GM23248 (cell line): ENCODE results near the gene RPS3. TPM values are rescaled to one million over a fixed set of nuclear protein-coding genes. Genes with fewer than 3 reads are reported as not detected.
A peak's percentile ranks its signal among the peaks of the same experiment; 100 is the strongest.

Experiments
- DNase-seq: peaks from one replicate; pipeline ENCODE4 v3.0.0-alpha.2; 2015
- H2AFZ ChIP-seq: fragments of 200-600 bp; sonication (generic); 2 replicates; pipeline ENCODE4 v1.6.1; 2016; ENCODE audit warnings: antibody characterized with exemption
- H3F3A ChIP-seq: fragments of 200-600 bp; sonication (generic); 2 replicates; pipeline ENCODE4 v1.6.1; 2016; ENCODE audit warnings: mild to moderate bottlenecking, antibody characterized with exemption, mixed run types; ENCODE audit not compliant: insufficient read depth
- H3K27ac ChIP-seq: fragments of 200-600 bp; sonication (generic); 2 replicates; pipeline ENCODE4 v1.5.1; 2016; ENCODE audit warnings: mild to moderate bottlenecking
- H3K27me3 ChIP-seq: fragments of 200-600 bp; sonication (generic); replicated peaks from 2 replicates; pipeline ENCODE4 v1.6.1; 2016; ENCODE audit warnings: mild to moderate bottlenecking; ENCODE audit not compliant: insufficient read depth
- H3K36me3 ChIP-seq: fragments of 200-600 bp; sonication (generic); 2 replicates; pipeline ENCODE4 v1.6.1; 2016; ENCODE audit warnings: low read depth, mild to moderate bottlenecking
- H3K4me1 ChIP-seq: fragments of 200-600 bp; sonication (generic); 2 replicates; pipeline ENCODE4 v1.6.1; 2016; ENCODE audit warnings: mild to moderate bottlenecking; ENCODE audit not compliant: insufficient read depth
- H3K4me2 ChIP-seq: fragments of 200-600 bp; sonication (generic); one replicate; pipeline ENCODE4 v1.6.1; 2016; ENCODE audit warnings: mild to moderate bottlenecking; ENCODE audit not compliant: unreplicated experiment
- H3K4me3 ChIP-seq: fragments of 200-600 bp; sonication (generic); 2 replicates; pipeline ENCODE4 v1.5.1; 2016; ENCODE audit warnings: mild to moderate bottlenecking
- H3K79me2 ChIP-seq: fragments of 200-600 bp; sonication (generic); 2 replicates; pipeline ENCODE4 v1.6.1; 2016; ENCODE audit warnings: mild to moderate bottlenecking; ENCODE audit not compliant: insufficient read depth
- H3K9ac ChIP-seq: fragments of 200-600 bp; sonication (generic); 2 replicates; pipeline ENCODE4 v1.6.1; 2016; ENCODE audit warnings: mild to moderate bottlenecking
- H3K9me2 ChIP-seq: fragments of 200-600 bp; sonication (generic); 2 replicates; pipeline ENCODE4 v1.6.1; 2016; ENCODE audit warnings: mixed run types, mild to moderate bottlenecking, moderate library complexity; ENCODE audit not compliant: insufficient read depth
- H3K9me3 ChIP-seq: fragments of 200-600 bp; sonication (generic); one replicate; pipeline ENCODE4 v1.6.1; 2017; ENCODE audit warnings: low read depth
- H4K20me1 ChIP-seq: fragments of 200-600 bp; sonication (generic); 2 replicates; pipeline ENCODE4 v1.6.0; 2016; ENCODE audit not compliant: insufficient read depth
- EZH2 ChIP-seq: fragments of 200-600 bp; sonication (generic); IDR thresholded peaks from 2 replicates; pipeline ENCODE4 v1.6.1; 2018; ENCODE audit warnings: antibody characterized with exemption, mild to moderate bottlenecking; ENCODE audit not compliant: insufficient read depth, poor library complexity, severe bottlenecking
- EZH2phosphoT487 ChIP-seq: fragments of 200-600 bp; sonication (generic); IDR thresholded peaks from 2 replicates; pipeline ENCODE4 v1.6.1; 2018; ENCODE audit warnings: antibody characterized with exemption, moderate library complexity, mild to moderate bottlenecking, low read depth; ENCODE audit not compliant: insufficient read depth
- WGBS, 2 experiments: methylation state at CpG; one replicate each; pipeline ENCODE4 v1.1.6; 2015 to 2017; ENCODE audit warnings: low lambda C conversion rate in 2 of 2, low coverage in 1 of 2; ENCODE audit errors: missing lambda C conversion rate in 2 of 2; 5-methylcytosine and 5-hydroxymethylcytosine counted together
- in situ Hi-C: fragments of 300-500 bp; cut with MboI; formaldehyde crosslinking; loops from 2 replicates; pipeline ENCODE4 v1.15.0; 2020
- polyA plus RNA-seq: library from polyadenylated mRNA; unstranded; fragments of >200 nt; fragmentation: Nextera tagmentation; extraction: Ambion mirVana; gene quantifications from 2 replicates; pipeline ENCODE4 v1.2.1, GENCODE V29; 2016
- total RNA-seq: library from RNA; depleted of rRNA; stranded (reverse); fragments of >200 nt; shearing (Covaris generic); gene quantifications from 2 replicates; pipeline ENCODE4 v1.2.3, GENCODE V29; 2014

RPS3 gene
- total and polyA plus RNA-seq, 2 experiments from 2014 or later: 896 to 1,048 TPM

- Histone ChIP-seq H4K20me1 (no peaks in the 10 kb centered on the region), H3K9me2 (no peaks in the 10 kb centered on the region), H3K9me3 (no peaks in the 10 kb centered on the region), H3K27me3 (peaks cover 20% of the 10 kb centered on the region), H3K9ac (no peak overlapping the region), H3K4me1 (0 out of 2 replicates have a peak, but pooled peaks cover 4% of the 10 kb centered on the region), H3K36me3 (no peaks in the 10 kb centered on the region), H3F3A (no peaks in the 10 kb centered on the region), H3K4me3 (peak overlapping the region; percentile 67), H3K27ac (no peak overlapping the region), H3K79me2 (no peaks in the 10 kb centered on the region), H2AFZ (peak overlapping the region; percentile 50), H3K4me2 (no peak overlapping the region)
- WGBS, 2 experiments: 21 to 22% methylated on average over 9 to 25 of the region's 25 CpGs
- no peak for DNase-seq
- in situ Hi-C loops: no loop called here
- TF ChIP-seq EZH2phosphoT487: no peak
- no peak for TF ChIP-seq EZH2
Observed at GRCh38 chr11:75429641-75429901, 30.3 kb downstream of the RPS3 start.

GRCh38 chr11:75429902-75430713 lies 30.8 kb downstream of the RPS3 start:
- Histone ChIP-seq H3K4me2 (peak overlapping the region; percentile 74), H3K36me3 (no peaks in the 10 kb centered on the region), H3K9me3 (no peaks in the 10 kb centered on the region), H3K9me2 (no peaks in the 10 kb centered on the region), H3K9ac (peak overlapping the region; percentile 48), H4K20me1 (no peaks in the 10 kb centered on the region), H3K27ac (no peak overlapping the region), H3F3A (no peaks in the 10 kb centered on the region), H3K4me3 (peak overlapping the region; percentile 67), H2AFZ (peak overlapping the region; percentile 79), H3K4me1 (0 out of 2 replicates have a peak, but pooled peaks cover 4% of the 10 kb centered on the region), H3K79me2 (no peaks in the 10 kb centered on the region), H3K27me3 (peaks cover 20% of the 10 kb centered on the region)
- in situ Hi-C loops: no loop called here
- TF ChIP-seq EZH2phosphoT487 (no peak), EZH2 (no peak)
- DNase-seq: peak; percentile 88
- WGBS, 2 experiments: 6 to 8% methylated on average over 62 to 89 of the region's 134 CpGs

- Histone ChIP-seq H3K27ac (no peak overlapping the region), H2AFZ (peak overlapping the region; percentile 79), H3K9me3 (no peaks in the 10 kb centered on the region), H4K20me1 (no peaks in the 10 kb centered on the region), H3K27me3 (peaks cover 20% of the 10 kb centered on the region), H3K4me3 (peak overlapping the region; percentile 67), H3K79me2 (no peaks in the 10 kb centered on the region), H3K4me1 (0 out of 2 replicates have a peak, but pooled peaks cover 4% of the 10 kb centered on the region), H3K36me3 (no peaks in the 10 kb centered on the region), H3F3A (no peaks in the 10 kb centered on the region), H3K9ac (peak overlapping the region; percentile 48), H3K4me2 (peak overlapping the region; percentile 74), H3K9me2 (no peaks in the 10 kb centered on the region)
- WGBS, 2 experiments: 21 to 26% methylated on average over 31 to 32 of the region's 32 CpGs
- TF ChIP-seq EZH2 (no peak), EZH2phosphoT487 (no peak)
- in situ Hi-C loops: no loop called here
- no peak for DNase-seq
Observed at GRCh38 chr11:75430714-75431532, 31.6 kb downstream of the RPS3 start.

- TF ChIP-seq EZH2phosphoT487 (no peak), EZH2 (no peak)
- H3K36me3 ChIP-seq: no peaks in the 10 kb centered on the region
- no peak overlapping the region for H3K9ac ChIP-seq
- H4K20me1 ChIP-seq: no peaks in the 10 kb centered on the region
- no peaks in the 10 kb centered on the region for H3F3A ChIP-seq
- H2AFZ ChIP-seq: no peak overlapping the region
- H3K4me1 ChIP-seq: 0 out of 2 replicates have a peak, but pooled peaks cover 4% of the 10 kb centered on the region
- no peaks in the 10 kb centered on the region for H3K9me2 ChIP-seq
- H3K9me3 ChIP-seq: no peaks in the 10 kb centered on the region
- no peaks in the 10 kb centered on the region for H3K79me2 ChIP-seq
- 59 to 61% methylated on average over 16 of the region's 16 CpGs for WGBS, 2 experiments
- peak; percentile 16 for DNase-seq
- no peak overlapping the region for H3K4me2 ChIP-seq
- no peak overlapping the region for H3K4me3 ChIP-seq
- H3K27me3 ChIP-seq: peaks cover 20% of the 10 kb centered on the region
- H3K27ac ChIP-seq: no peak overlapping the region
- in situ Hi-C loops: no loop called here
Observed at GRCh38 chr11:75431533-75432525, 32.5 kb downstream of the RPS3 start.
